UCSD-AML1 (cell line): ENCODE data around the gene KCTD7.
"Not testable (repeated sequence)": the region's sequence is repeated elsewhere in the genome, so short reads cannot be mapped to it uniquely, and the experiment has no call there.

ENCODE experiments used
- DNase-seq: peaks from one replicate; lab custom pipeline; 2025; ENCODE audit not compliant: unreplicated experiment; lab: John Stamatoyannopoulos, UW

KCTD7 gene

GRCh38 chr7:66679633-66680244 lies 51.1 kb downstream of the KCTD7 start:
- DNase-seq = no peak

- peak; percentile 85 for DNase-seq
Observed at GRCh38 chr7:66681491-66682349, 53.0 kb downstream of the KCTD7 start.

GRCh38 chr7:66682350-66683093 lies 53.8 kb downstream of the KCTD7 start:
- peak; percentile 40 for DNase-seq

- not testable (repeated sequence) for DNase-seq
Observed at GRCh38 chr7:66683094-66683769, 54.6 kb downstream of the KCTD7 start.

DNA sequence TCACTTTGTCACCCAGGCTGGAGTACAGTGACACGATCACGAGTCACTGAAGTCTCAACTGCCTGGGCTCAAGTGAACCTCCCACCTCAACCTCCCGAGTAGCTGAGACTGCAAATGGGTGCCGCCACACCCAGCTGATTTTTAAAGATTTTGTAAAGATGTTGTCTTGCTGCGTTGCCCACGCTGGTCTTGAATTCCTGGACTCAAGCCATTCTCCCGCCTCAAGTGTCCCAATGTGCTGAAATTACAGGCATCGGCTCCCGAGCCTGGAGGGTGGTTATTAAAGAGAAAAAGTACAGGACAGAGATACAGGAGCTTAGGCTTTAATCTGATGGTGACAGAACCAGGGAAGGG lies 55.1 kb downstream of the KCTD7 start:
- DNase-seq = no peak

DNA sequence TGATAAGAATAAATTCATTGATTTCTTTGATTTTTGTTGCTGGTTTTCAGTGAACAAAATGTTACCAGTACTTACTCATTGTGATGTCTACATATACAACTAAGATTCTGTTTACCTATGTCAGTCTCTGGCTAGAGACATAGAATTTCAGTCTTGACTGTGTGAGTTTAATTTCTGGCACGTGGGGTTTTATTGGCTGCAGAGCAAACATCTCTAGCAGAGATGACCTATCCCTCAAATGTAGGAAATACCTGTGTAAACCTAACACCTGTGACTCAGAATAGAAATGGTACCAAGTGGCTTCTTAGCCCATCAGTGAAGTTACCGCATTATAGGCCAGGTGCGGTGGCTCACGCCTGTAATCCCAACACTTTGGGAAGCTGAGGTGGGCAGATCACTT lies 57.0 kb downstream of the KCTD7 start:
- not testable (repeated sequence) for DNase-seq

DNA sequence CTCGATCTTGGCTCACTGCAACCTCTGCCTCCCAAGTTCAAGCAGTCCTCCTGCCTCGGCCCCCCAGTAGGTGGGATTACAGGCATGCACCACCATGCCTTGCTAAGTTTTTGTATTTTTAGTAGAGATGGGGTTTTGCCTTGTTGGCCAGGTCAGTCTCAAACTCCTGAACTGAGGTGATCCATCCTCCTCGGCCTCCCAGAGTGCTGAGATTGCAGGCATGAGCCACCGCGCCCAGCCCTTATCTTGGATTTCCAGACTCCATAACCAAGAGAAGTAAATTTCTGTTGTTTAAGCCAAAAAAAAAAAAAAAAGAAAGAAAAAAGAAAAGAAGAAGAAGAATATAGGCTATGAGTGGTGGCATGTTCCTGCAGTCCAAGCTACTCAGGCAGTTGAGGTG lies 58.5 kb downstream of the KCTD7 start:
- DNase-seq = no peak

DNA sequence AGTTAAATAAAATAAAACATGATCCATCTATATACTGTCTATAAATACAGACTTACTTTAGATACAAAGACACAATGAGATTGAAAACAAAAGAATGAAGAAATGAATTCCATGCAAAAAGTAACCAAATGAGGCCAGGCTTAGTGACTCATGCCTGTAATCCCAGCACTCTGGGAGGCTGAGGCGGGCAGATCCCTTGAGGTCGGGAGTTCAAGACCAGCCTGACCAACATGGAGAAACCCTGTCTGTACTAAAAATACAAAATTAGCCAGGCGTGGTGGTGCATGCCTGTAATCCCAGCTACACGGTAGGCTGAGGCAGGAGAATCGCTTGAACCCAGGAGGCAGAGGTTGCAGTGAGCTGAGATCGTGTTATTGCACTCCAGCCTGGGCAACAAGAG lies 59.0 kb downstream of the KCTD7 start:
- DNase-seq = not testable (repeated sequence)

- no peak for DNase-seq
Observed at GRCh38 chr7:66689081-66689480, 60.4 kb downstream of the KCTD7 start.

- no peak for DNase-seq
Observed at GRCh38 chr7:66693331-66693730, 64.7 kb downstream of the KCTD7 start.
